HG03575 (cell line): ENCODE data around the gene TXNIP.
A peak's percentile ranks its signal among the peaks of the same experiment; 100 is the strongest.

Source experiments
- ATAC-seq: cut with Tn5 transposase; IDR thresholded peaks from one replicate; pipeline ENCODE4 v1.9.1; 2021; ENCODE audit not compliant: unreplicated experiment, insufficient number of reproducible peaks, low FRiP score; ENCODE audit errors: extremely low read depth

The TXNIP gene

DNA sequence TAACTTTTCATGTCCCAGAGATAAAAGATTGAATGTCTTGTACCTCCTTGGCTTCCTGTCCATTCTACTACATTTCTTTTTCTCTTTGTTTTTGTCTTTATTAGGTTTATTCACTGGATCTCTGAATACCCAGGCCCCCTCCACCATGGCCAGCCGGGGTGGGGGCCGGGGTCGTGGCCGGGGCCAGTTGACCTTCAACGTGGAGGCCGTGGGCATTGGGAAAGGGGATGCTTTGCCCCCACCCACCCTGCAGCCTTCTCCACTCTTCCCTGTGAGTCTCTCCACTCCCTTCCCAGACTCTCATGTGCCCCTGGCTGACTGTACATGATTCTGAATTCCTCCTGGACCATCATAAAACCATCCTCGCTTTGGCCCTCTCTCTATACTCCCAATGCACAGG lies 21.7 kb downstream of the TXNIP start:
- ATAC-seq, result no peak

GRCh38 chr1:145972580-145972979 lies 23.8 kb downstream of the TXNIP start:
- ATAC-seq, result no peak

DNA sequence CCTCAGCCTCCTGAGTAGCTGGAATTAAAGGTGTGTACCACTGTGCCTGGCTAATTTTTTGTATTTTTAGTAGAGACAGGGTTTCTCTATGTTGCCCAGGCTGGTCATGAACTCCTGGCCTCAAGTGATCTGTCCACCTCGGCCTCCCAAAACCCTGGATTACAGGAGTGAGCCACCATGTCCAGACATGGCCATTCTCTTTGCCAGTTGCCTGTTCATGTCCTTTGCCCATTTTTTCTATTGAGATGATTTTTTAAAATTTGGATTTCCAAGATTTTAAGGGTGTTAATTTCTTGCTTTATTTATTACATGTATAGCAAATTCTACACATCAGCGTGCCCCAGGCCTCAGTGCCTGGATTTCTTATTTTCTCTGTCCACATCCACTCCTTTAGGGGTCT lies 29.1 kb downstream of the TXNIP start:
- no peak for ATAC-seq

DNA sequence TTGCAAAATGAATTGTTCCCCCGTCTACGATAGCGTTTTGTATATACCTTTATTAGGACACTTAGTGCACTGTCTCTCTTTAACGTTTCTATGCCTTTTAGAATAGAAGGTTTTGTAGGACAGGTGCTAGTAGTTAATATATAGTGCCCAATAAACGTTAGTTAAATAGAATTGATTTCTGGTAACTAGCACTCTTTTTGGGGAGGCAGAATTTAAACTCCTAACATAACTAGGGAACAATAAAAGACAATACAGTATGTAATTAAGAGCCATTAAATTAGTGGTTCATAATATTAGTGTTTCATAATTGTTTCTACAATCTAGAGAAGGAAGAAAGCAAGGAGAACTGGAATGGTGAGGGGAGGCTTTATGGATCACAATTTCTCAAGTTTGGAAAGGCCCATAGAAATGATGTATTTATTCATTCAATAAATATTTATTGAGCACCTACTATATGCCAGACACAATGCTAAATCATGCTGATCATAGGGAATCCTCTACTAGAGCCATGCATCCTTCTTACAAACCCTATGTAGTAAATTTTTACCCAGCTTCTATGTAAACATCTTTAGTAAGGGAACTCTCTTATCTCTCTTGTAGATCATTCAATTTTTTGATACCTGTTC lies 31.1 kb downstream of the TXNIP start:
- no peak for ATAC-seq

DNA sequence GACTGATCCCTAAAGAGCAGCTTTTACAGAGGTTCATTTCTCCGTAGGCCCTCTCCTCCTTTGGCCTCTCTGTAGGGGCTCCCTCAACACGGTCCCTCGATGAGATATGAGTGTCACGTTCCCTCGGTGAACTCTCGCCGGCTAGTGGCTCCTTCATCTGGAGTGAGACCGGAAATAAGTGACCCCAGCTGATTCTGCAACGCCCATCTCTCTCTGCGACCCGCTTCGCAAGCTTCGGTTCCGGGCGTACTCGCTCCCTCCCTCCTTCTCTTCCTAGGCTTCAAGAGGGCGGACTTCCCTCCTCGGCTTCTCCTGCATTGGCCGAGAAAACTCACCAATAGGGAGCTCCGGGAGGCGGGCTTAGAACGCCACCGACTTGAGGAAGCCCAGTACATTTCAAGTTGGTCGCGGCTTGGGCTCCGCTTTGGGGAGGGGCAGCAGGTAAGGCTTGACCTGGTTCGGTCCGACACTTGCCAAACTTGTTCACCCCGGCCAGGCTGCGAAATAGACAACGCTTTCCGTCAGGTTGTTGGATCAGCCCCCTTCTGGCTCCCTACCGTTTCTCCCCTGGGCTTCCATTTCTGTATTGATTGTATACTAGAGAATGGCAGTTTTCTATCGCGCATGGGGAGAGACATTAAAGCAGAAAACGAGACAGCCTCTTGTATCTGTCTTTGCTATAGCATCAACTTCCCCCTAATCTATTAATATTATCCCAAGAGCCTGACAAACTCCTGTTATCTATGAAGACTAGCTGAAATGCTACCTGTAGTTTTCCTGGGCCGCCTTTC lies 31.9 kb downstream of the TXNIP start, which contains the start of the genes ANKRD34A and POLR3GL:
Gene ANKRD34A (minus strand): TSS at position 248 of the 791 bp plus-strand sequence. CDS start 2,816 bp downstream, outside the sequence.
Gene POLR3GL (plus strand): TSS at position 363 of the 791 bp plus-strand sequence. CDS start 10,176 bp downstream, outside the sequence.
- peak; percentile 36 for ATAC-seq

DNA sequence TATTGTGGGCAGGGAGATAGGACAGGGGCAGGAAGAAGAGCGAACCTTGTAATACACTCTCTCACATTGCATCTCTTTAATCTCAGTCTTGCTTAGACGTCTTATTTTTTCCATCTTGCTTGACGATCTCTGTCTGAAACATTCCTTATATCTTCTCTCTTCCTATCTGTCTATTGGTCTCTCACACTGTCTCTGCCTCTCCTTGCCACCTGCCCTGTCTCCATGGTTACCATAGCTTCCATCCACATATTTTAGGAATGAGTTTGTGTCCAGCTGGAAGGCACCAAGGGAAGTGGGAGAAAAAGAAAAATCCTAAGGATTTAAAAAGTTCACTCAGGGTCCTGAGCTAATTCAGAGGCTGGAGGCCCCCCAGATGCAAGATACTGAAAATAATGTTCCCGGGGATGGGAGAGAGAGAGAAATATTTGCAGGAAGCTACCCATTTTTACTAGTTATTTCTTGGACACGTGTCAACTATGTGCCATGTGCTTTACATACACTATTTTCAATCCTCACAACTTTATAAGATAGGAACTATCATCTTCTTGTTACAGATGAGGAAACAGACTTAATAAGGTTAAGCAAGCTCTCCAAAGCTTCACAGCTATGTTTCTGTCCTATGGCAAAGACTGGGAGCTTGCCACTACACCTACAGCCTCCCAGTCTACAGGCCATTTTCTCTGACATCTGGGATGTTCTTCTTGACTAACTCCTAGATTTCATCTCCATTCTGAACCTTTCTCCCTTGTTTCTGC lies 32.9 kb downstream of the TXNIP start:
- no peak for ATAC-seq

DNA sequence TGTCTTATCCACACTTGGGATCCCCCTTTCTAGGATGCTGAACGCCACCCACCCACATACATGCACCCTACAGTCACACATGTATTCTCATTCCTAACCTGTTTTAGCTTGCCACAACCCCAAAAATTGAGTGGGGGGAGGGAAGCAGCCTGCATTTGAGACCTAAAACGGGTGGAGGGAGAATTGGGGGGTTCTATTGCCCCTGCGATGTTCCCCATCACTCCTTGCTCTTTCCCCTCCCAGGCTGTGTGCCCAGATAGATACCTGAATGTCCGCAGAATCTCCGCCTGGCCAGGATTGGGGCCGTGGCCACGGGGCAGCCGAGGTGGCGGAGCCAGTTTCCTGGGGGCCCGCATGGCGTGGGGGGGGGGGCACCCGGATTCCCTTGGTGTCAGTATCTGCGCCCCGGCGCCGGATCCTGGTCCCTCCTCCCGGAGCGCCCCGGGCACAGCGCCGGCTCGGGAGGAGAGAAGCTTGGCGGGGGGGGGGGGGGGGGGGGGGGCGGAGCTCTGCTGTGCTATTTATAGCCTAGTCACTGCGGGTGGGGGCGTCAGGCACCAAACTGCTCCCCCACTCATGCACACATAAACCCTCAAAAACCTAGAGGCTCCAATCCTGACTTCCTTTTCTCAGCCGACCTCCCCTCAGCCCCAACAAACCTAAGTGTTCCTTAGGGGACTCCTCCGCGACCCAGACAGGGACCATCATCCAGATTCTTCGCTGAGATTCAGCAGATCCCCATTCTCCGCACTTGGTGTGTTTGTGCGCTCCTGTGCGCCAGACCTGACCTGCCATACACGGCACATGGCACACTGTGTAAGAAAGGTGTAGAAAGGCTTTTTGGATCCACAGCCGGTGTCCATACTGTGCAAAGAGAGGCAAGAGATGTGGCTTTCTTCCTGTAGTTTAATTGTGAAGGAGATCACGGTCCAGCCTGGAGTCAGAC lies 33.9 kb downstream of the TXNIP start:
- ATAC-seq, result no peak

- ATAC-seq, result no peak
These were observed 34.8 kb downstream of the TXNIP start for GRCh38 chr1:145961425-145962156.

DNA sequence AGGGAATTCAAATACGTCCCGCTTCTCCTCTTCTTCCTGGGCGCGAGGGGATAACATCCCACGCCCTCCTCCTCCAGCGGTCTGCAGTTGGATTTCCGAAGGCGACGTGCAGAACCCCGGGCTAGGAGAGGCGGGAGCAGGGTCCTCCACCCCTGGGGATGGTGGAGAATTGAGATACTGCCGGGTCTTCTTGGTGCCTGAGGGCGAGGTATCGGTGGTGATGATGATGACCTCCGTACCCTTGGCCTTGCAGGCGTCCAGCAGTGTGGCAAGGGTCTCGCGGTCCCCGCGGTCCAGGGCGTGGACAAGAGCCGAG lies 35.3 kb downstream of the TXNIP start:
- ATAC-seq, result no peak

- no peak for ATAC-seq
These were observed 35.8 kb downstream of the TXNIP start for GRCh38 chr1:145960468-145961108.

DNA sequence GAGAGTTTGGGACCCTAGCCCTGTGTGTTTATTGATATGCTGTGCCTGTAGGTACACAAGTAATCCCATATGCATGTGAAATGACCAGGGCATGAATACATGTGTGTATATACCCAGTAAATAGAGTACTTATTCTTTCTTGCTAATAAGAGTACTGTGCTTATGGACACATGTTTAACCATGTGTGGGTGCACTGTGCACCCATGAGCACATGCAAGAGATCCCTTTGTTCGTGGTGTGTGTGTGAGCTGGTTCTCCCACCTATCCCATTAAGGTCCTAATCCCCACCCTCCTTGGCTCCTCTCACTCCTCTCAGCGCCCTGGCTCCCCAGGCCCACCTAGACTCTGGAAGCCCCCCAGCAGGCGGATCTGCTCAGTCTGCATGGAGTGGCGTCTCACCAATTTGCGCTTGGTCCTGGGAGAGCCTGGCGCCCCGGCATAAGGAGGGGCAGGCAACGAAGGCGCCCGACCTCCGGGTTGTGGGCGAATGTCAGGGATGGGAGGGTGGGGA lies 36.4 kb downstream of the TXNIP start:
- no peak for ATAC-seq

DNA sequence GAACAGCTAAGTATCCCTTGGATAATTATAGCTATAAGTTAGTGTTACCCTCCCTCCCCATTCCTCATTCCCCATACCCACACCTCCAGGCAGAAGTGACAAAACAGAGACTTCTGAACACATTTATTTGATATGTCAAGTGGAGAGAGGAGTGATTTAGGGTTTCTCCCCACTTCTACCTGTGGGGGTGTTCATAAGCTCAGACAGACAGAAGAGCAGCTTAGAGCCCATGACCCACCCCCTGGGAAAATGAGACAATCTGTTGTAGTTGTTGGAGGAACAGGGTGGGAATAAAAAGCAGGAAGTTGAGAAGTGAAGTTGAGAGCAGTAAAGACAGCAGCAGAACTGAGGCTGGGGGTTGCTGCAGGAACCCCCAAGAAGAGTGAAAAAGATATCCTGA lies 37.0 kb downstream of the TXNIP start:
- ATAC-seq, result no peak

DNA sequence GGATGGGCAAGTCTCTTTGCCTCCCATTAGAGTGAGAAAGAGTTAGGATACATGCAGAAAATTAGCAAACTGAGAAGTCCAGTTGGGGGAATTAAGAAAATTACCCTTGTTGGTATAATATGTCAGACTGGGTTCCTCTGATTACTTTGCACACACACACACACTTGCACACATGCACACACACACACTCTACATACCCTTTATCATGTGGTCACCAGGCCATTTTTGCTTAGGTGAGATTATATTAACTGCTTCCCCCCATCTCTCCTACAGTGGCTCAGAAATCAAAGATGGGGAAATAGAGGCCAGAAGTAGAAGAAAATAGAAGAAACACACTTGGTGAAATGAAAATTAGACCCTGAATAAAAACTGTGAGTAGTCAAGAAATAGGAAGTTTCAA lies 37.6 kb downstream of the TXNIP start:
- no peak for ATAC-seq

DNA sequence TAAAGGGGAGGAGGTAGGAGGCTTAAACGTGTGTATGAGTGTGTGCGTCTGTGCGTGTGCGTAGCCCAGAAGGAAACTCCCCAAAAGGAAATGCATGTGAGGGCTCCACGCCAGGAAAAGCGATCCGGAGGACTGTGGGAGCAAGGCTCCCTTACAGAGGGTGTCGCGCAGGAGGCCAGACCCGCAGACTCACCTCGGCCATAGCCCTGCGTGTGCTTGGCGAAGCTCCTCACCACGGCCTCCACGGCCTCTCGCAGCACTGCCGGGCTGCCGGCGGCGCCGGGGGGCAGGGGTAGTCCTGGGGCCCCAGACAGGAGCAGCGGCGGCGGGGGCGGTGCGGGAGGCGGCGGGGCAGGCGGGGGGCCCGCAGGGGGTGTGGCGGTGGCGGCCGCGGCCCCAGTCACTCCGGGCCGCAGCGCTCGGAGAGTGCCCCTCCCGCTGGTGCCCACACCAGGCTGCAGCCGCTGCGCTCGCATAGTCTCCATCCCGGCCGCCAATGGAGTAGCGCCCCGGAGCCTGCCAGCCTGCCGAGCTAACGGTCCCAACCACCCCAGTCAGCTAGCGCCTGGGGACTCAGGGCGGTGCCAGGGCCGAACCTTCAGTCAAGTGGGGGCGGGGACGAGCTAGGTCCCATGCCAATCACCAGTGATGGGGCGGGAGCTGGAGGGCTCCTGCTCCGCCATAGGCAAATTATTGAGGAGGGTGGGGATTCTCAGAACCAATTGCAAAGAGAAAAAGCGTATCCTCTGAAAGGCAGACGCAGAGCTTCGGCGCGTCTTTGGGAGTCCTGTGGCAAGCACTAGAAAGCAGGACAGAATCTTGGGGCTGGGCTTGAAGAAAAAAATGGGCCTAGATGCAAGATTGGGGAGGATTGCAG lies 38.7 kb downstream of the TXNIP start, which contains the start of gene LIX1L:
Gene LIX1L (minus strand): TSS at position 575 of the 877 bp plus-strand sequence. CDS start 90 bp downstream, at position 485.
- ATAC-seq, result peak; percentile 66

DNA sequence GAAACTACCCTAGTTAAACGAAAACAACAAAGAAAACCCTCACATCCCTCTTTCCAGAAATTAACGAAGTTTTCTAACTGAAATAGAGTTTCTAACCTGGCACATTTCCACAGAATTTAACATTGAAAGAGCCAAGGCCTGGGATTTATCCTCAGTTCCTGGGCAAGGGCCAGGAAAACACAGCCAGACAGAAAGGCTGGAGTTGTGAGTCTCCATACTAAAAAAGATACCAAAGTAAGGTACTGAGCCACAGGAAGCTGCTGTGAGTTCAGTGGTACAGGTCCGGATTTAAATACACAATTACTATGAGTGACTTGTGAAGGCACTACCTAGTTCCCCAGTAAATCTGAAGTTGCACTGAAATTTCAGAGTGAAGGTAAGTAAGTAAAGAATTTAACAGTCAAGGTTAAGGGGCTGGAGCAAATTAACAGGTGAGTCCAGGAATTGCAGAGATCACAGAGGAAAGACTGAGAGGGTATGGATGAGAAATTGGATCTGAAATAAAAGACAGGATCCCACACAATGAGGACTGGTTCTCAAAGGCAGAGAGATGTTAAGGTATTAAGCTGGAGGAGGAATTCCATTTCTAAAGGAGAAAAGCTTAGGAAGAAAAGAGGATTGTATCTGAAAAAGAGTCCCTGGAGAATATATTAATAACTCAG lies 39.5 kb downstream of the TXNIP start:
- ATAC-seq, result no peak

GRCh38 chr1:145956361-145956760 lies 40.0 kb downstream of the TXNIP start:
- no peak for ATAC-seq
